OCI-LY7 (cell line): ENCODE data around the gene OLFM3.

ENCODE experiments used
- EZH2phosphoT487 ChIP-seq: fragments of 200-600 bp; sonication (generic); IDR thresholded peaks from 2 replicates; pipeline ENCODE4 v1.6.1; 2018; ENCODE audit warnings: low read depth, borderline replicate concordance, mild to moderate bottlenecking, mixed run types, antibody characterized with exemption, low read length, moderate library complexity, mixed read lengths
- TF ChIP-seq, protein P1 (sequence below): fragments of 200-600 bp; sonication (generic); conservative IDR thresholded peaks from 2 replicates; pipeline ENCODE4 v1.5.1; 2014; ENCODE audit warnings: mild to moderate bottlenecking, antibody characterized with exemption, low read length, moderate library complexity, mixed read lengths

DNA sequence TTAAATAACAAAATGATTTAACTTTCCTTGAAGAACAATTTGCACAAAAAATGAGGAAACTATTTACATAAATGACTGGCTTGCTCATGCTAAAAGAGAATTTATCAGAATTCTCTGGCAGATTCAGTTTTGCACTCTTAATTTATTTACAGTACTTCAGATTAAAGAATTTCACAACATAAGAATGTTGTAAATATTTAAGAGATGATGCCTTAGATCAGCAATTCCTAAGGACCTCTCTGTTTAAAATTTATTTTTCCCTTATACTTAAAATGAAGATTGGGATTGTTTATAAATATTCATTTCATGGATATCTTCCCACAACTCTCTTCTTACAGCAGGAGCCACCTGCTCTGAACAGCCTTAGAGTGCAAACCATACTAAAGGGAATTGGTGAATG is 120.8 kb downstream of the OLFM3 start:
- TF ChIP-seq, protein P1, sequence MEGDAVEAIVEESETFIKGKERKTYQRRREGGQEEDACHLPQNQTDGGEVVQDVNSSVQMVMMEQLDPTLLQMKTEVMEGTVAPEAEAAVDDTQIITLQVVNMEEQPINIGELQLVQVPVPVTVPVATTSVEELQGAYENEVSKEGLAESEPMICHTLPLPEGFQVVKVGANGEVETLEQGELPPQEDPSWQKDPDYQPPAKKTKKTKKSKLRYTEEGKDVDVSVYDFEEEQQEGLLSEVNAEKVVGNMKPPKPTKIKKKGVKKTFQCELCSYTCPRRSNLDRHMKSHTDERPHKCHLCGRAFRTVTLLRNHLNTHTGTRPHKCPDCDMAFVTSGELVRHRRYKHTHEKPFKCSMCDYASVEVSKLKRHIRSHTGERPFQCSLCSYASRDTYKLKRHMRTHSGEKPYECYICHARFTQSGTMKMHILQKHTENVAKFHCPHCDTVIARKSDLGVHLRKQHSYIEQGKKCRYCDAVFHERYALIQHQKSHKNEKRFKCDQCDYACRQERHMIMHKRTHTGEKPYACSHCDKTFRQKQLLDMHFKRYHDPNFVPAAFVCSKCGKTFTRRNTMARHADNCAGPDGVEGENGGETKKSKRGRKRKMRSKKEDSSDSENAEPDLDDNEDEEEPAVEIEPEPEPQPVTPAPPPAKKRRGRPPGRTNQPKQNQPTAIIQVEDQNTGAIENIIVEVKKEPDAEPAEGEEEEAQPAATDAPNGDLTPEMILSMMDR, result no peak
- TF ChIP-seq EZH2phosphoT487, result no peak
